ENCODE measurements around the gene PPP2R1A.
"Not testable (repeated sequence)": the region's sequence is repeated elsewhere in the genome, so short reads cannot be mapped to it uniquely, and the experiment has no call there.

The PPP2R1A gene

DNA sequence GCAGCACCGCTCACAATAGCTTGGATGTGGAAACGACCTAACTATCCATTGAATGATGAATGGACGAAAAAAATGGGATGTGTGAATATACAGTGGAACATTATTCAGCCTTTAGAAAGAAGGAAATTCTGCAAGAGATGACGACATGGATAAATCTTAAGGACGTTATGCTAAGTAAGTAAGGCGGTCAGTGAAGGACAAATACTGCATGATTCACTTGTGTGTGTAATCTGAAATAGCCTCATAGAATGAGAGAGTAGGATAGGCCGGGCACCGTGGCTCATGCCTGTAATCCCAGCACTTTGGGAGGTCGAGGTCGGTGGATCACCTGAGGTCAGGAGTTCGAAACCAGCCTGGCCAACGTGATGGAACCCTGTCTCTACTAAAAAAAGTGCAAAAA is 54.2 kb downstream of the PPP2R1A start:
- no peaks in the 10 kb centered on the region for H3K36me3 ChIP-seq (replicated peaks; ENCODE audit: insufficient read depth, low read length)
- no peak for DNase-seq
- H3K9me3 ChIP-seq (replicated peaks; ENCODE audit: insufficient read depth, low read length): no peaks in the 10 kb centered on the region

GRCh38 chr19:52248241-52248640 is 58.4 kb downstream of the PPP2R1A start:
- no peaks in the 10 kb centered on the region for H3K4me1 ChIP-seq (ENCODE audit: low read length)
- no peaks in the 10 kb centered on the region for H3K9me3 ChIP-seq (replicated peaks; ENCODE audit: insufficient read depth, low read length)
- H4K20me1 ChIP-seq (ENCODE audit: insufficient read depth, low read length): no peaks in the 10 kb centered on the region
- H3K4me2 ChIP-seq (ENCODE audit: low read depth, low read length): no peak overlapping the region
- H3K4me3 ChIP-seq (ENCODE audit: low read length): no peak overlapping the region
- H3K9ac ChIP-seq (ENCODE audit: low read length): no peak overlapping the region
- peak; percentile 43 for DNase-seq
- H3K36me3 ChIP-seq (replicated peaks; ENCODE audit: insufficient read depth, low read length): no peaks in the 10 kb centered on the region
- H3F3A ChIP-seq (ENCODE audit: insufficient read depth, low read length): no peaks in the 10 kb centered on the region
- H2AFZ ChIP-seq (ENCODE audit: low read length): no peak overlapping the region
- H3K9me2 ChIP-seq (replicated peaks; ENCODE audit: insufficient read depth, low read length): no peaks in the 10 kb centered on the region
- no peaks in the 10 kb centered on the region for H3K27me3 ChIP-seq (replicated peaks; ENCODE audit: insufficient read depth, low read length)
- H3K79me2 ChIP-seq (ENCODE audit: low read length): no peaks in the 10 kb centered on the region
- no peak overlapping the region for H3K27ac ChIP-seq (ENCODE audit: low read length)
- TF ChIP-seq EZH2 (optimal IDR thresholded peaks at IDR 0.05; ENCODE audit: low read depth, low read length): no peak
- TF ChIP-seq CTCF (IDR thresholded peaks at IDR 0.05; ENCODE audit: low read length): peak; percentile 52

More for the DNA sequence above, 54.2 kb downstream of the PPP2R1A start:
- no peak overlapping the region for H3K9ac ChIP-seq (ENCODE audit: low read length)
- TF ChIP-seq CTCF (IDR thresholded peaks at IDR 0.05; ENCODE audit: low read length): no peak
- TF ChIP-seq EZH2phosphoT487 (IDR thresholded peaks at IDR 0.05; ENCODE audit: low read length): no peak
- no peak for TF ChIP-seq EZH2 (optimal IDR thresholded peaks at IDR 0.05; ENCODE audit: low read depth, low read length)
- no peaks in the 10 kb centered on the region for H3K27me3 ChIP-seq (replicated peaks; ENCODE audit: insufficient read depth, low read length)
- no peak overlapping the region for H2AFZ ChIP-seq (ENCODE audit: low read length)
- no peak overlapping the region for H3K27ac ChIP-seq (ENCODE audit: low read length)
- no peaks in the 10 kb centered on the region for H4K20me1 ChIP-seq (ENCODE audit: insufficient read depth, low read length)
- H3K9me2 ChIP-seq (replicated peaks; ENCODE audit: insufficient read depth, low read length): no peaks in the 10 kb centered on the region
- H3F3A ChIP-seq (ENCODE audit: insufficient read depth, low read length): no peaks in the 10 kb centered on the region
- no peak overlapping the region for H3K4me2 ChIP-seq (ENCODE audit: low read depth, low read length)
- no peak overlapping the region for H3K4me3 ChIP-seq (ENCODE audit: low read length)
- H3K4me1 ChIP-seq (ENCODE audit: low read length): no peaks in the 10 kb centered on the region
- H3K79me2 ChIP-seq (ENCODE audit: low read length): no peaks in the 10 kb centered on the region

DNA sequence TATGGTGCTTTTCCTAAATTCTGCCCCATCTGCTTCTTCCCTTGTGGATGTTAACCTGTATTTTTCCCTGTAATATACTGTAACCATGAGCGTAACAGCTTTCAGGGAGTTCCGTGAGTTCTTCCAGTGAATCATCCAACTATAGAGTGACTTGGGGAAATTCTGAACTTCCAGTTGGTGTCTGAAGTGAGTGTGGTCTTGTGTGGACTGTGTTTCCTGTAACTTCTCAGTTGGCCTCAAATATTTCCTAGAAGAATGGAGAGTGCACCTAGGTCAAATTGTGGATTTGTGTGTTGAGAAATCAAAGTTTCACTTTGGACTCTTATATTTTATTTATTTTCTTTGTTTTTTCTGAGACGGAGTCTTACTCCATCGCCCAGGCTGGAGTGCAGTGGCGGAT is 68.6 kb downstream of the PPP2R1A start:
- H3K27ac ChIP-seq (ENCODE audit: low read length): no peak overlapping the region
- no peaks in the 10 kb centered on the region for H4K20me1 ChIP-seq (ENCODE audit: insufficient read depth, low read length)
- H3K9ac ChIP-seq (ENCODE audit: low read length): no peak overlapping the region
- no peaks in the 10 kb centered on the region for H3K36me3 ChIP-seq (replicated peaks; ENCODE audit: insufficient read depth, low read length)
- H3K4me1 ChIP-seq (ENCODE audit: low read length): no peaks in the 10 kb centered on the region
- no peak for DNase-seq
- no peak for TF ChIP-seq EZH2phosphoT487 (IDR thresholded peaks at IDR 0.05; ENCODE audit: low read length)
- no peak for TF ChIP-seq EZH2 (optimal IDR thresholded peaks at IDR 0.05; ENCODE audit: low read depth, low read length)
- no peak for TF ChIP-seq CTCF (IDR thresholded peaks at IDR 0.05; ENCODE audit: low read length)
- H3F3A ChIP-seq (ENCODE audit: insufficient read depth, low read length): no peaks in the 10 kb centered on the region
- H3K4me3 ChIP-seq (ENCODE audit: low read length): no peak overlapping the region
- no peak overlapping the region for H3K4me2 ChIP-seq (ENCODE audit: low read depth, low read length)
- no peak overlapping the region for H2AFZ ChIP-seq (ENCODE audit: low read length)
- no peaks in the 10 kb centered on the region for H3K79me2 ChIP-seq (ENCODE audit: low read length)
- no peaks in the 10 kb centered on the region for H3K27me3 ChIP-seq (replicated peaks; ENCODE audit: insufficient read depth, low read length)
- H3K9me3 ChIP-seq (replicated peaks; ENCODE audit: insufficient read depth, low read length): no peaks in the 10 kb centered on the region
- no peaks in the 10 kb centered on the region for H3K9me2 ChIP-seq (replicated peaks; ENCODE audit: insufficient read depth, low read length)

DNA sequence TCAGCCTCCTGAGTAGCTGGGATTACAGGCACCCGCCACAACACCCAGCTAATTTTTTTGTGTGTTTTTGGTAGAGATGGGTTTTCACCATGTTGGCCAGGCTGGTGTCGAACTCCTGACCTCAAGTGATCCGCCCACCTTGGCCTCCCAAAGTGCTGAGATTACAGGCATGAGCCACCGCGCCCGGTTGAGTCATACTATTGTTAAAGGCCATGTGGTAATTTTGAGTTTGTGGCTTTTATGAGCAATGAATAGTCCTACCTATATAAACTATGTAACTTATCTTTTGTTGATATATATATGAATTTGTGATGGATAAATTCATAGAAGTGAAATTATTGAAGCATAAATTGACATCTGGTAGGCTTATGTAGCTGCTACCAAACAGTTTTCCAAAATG is 75.7 kb downstream of the PPP2R1A start:
- not testable (repeated sequence) for H3K27me3 ChIP-seq (replicated peaks; ENCODE audit: insufficient read depth, low read length); H3K4me1 ChIP-seq (ENCODE audit: low read length); H4K20me1 ChIP-seq (ENCODE audit: insufficient read depth, low read length); DNase-seq; H3K4me3 ChIP-seq (ENCODE audit: low read length); H3K4me2 ChIP-seq (ENCODE audit: low read depth, low read length); H3K9me2 ChIP-seq (replicated peaks; ENCODE audit: insufficient read depth, low read length); H3K36me3 ChIP-seq (replicated peaks; ENCODE audit: insufficient read depth, low read length); H3K9me3 ChIP-seq (replicated peaks; ENCODE audit: insufficient read depth, low read length); H3F3A ChIP-seq (ENCODE audit: insufficient read depth, low read length); H2AFZ ChIP-seq (ENCODE audit: low read length); H3K9ac ChIP-seq (ENCODE audit: low read length); H3K27ac ChIP-seq (ENCODE audit: low read length)
- peaks cover 11% of the 10 kb centered on the region for H3K79me2 ChIP-seq (ENCODE audit: low read length)
